H7 (cell line): ENCODE data around the gene PINLYP. TPM values are rescaled to one million over a fixed set of nuclear protein-coding genes. Genes with fewer than 3 reads are reported as not detected.
"Not testable (repeated sequence)": the region's sequence is repeated elsewhere in the genome, so short reads cannot be mapped to it uniquely, and the experiment has no call there.

ENCODE experiments used
- DNase-seq: peaks from one replicate; pipeline ENCODE4 v3.0.0; 2012
- H3K27me3 ChIP-seq: 2 replicates; pipeline ENCODE4 v1.6.0; 2011; ENCODE audit warnings: mild to moderate bottlenecking, low read length; ENCODE audit not compliant: control insufficient read depth, insufficient read depth
- H3K36me3 ChIP-seq: replicated peaks from 2 replicates; pipeline ENCODE4 v1.5.1; 2011; ENCODE audit warnings: low read length; ENCODE audit not compliant: control insufficient read depth, insufficient read depth
- H3K4me3 ChIP-seq: 2 replicates; pipeline ENCODE4 v1.5.1; 2011; ENCODE audit warnings: low read depth, mild to moderate bottlenecking, control low read depth, low read length, moderate library complexity; ENCODE audit not compliant: insufficient read depth
- total RNA-seq: library from RNA; depleted of rRNA; stranded (reverse); fragments of >200 nt; shearing (Covaris generic); gene quantifications from 2 replicates; pipeline ENCODE4 v1.2.3, GENCODE V29; 2014

The PINLYP gene
- total RNA-seq, 1 experiment from 2014 or later, result 6.2 TPM

- H3K4me3 ChIP-seq, result no peak overlapping the region
- peaks cover 9% of the 10 kb centered on the region for H3K36me3 ChIP-seq
- DNase-seq, result no peak
- H3K27me3 ChIP-seq, result no peaks in the 10 kb centered on the region
Observed at GRCh38 chr19:43598445-43599240, 23.0 kb downstream of the PINLYP start.

- Histone ChIP-seq H3K27me3 (no peaks in the 10 kb centered on the region), H3K36me3 (peaks cover 5% of the 10 kb centered on the region), H3K4me3 (no peak overlapping the region)
- DNase-seq, result no peak
Observed at GRCh38 chr19:43599635-43600295, 24.2 kb downstream of the PINLYP start.

GRCh38 chr19:43600326-43600725 lies 24.7 kb downstream of the PINLYP start:
- DNase-seq, H3K36me3 ChIP-seq, H3K27me3 ChIP-seq, H3K4me3 ChIP-seq: not testable (repeated sequence)

- DNase-seq, result no peak
- H3K4me3 ChIP-seq, result no peak overlapping the region
Observed at GRCh38 chr19:43605875-43606568, 30.4 kb downstream of the PINLYP start.

GRCh38 chr19:43606569-43607229 lies 31.1 kb downstream of the PINLYP start:
- DNase-seq, result no peak
- no peak overlapping the region for H3K4me3 ChIP-seq
- no peaks in the 10 kb centered on the region for H3K27me3 ChIP-seq
- H3K36me3 ChIP-seq, result no peaks in the 10 kb centered on the region

More at GRCh38 chr19:43605875-43606568, 30.4 kb downstream of the PINLYP start:
- H3K27me3 ChIP-seq, result no peaks in the 10 kb centered on the region
- no peaks in the 10 kb centered on the region for H3K36me3 ChIP-seq

- Histone ChIP-seq H3K27me3 (no peaks in the 10 kb centered on the region), H3K4me3 (no peak overlapping the region), H3K36me3 (no peaks in the 10 kb centered on the region)
- no peak for DNase-seq
Observed at GRCh38 chr19:43607238-43608205, 31.9 kb downstream of the PINLYP start.

- Histone ChIP-seq H3K36me3 (no peaks in the 10 kb centered on the region; the same call in 1 of the 2 replicates), H3K27me3 (no peaks in the 10 kb centered on the region), H3K4me3 (no peak overlapping the region)
- no peak for DNase-seq
Observed at GRCh38 chr19:43609872-43610271, 34.3 kb downstream of the PINLYP start.

- Histone ChIP-seq H3K4me3 (no peak overlapping the region), H3K36me3 (no peaks in the 10 kb centered on the region; the same call in 1 of the 2 replicates), H3K27me3 (no peaks in the 10 kb centered on the region)
- no peak for DNase-seq
Observed at GRCh38 chr19:43610493-43610892, 34.9 kb downstream of the PINLYP start.

GRCh38 chr19:43611788-43612187 lies 36.2 kb downstream of the PINLYP start, which contains the start of gene SRRM5:
Gene SRRM5, plus strand, starts transcription at chr19:43612088. Its CDS starts 34 bp downstream, at chr19:43612122.
- no peak for DNase-seq
- H3K4me3 ChIP-seq, result no peak within 1 kb of the TSS
- no peaks in the 10 kb centered on the region; the same call in 1 of the 2 replicates for H3K36me3 ChIP-seq
- H3K27me3 ChIP-seq, result no peaks in the 10 kb centered on the region

GRCh38 chr19:43612374-43612773 lies 36.8 kb downstream of the PINLYP start:
- no peak for DNase-seq
- no peak overlapping the region for H3K4me3 ChIP-seq
- H3K36me3 ChIP-seq, result no peaks in the 10 kb centered on the region; the same call in 1 of the 2 replicates
- no peaks in the 10 kb centered on the region for H3K27me3 ChIP-seq

- no peaks in the 10 kb centered on the region for H3K27me3 ChIP-seq
- H3K36me3 ChIP-seq, result no peaks in the 10 kb centered on the region; the same call in 1 of the 2 replicates
- DNase-seq, result no peak
- no peak overlapping the region for H3K4me3 ChIP-seq
Observed at GRCh38 chr19:43616306-43616705, 40.7 kb downstream of the PINLYP start.

GRCh38 chr19:43616954-43617353 lies 41.4 kb downstream of the PINLYP start:
- H3K36me3 ChIP-seq, result no peaks in the 10 kb centered on the region; the same call in 1 of the 2 replicates
- no peak for DNase-seq
- H3K4me3 ChIP-seq, result no peak overlapping the region
- no peaks in the 10 kb centered on the region for H3K27me3 ChIP-seq

- no peak for DNase-seq
- 0 out of 2 replicates have a peak, but pooled peaks cover 1% of the 10 kb centered on the region for H3K36me3 ChIP-seq
- H3K27me3 ChIP-seq, result no peaks in the 10 kb centered on the region
- peak overlapping the region; percentile 73 for H3K4me3 ChIP-seq
Observed at GRCh38 chr19:43618921-43619261, 43.3 kb downstream of the PINLYP start.
